PC-3 (cell line): Measurements from ENCODE around the gene CLIC5.

Experiments
- CTCF ChIP-seq: fragments of 300-600 bp; sonication (generic); conservative IDR thresholded peaks from 2 replicates; pipeline ENCODE4 v1.5.1; 2017; ENCODE audit warnings: antibody characterized with exemption, low read depth, mild to moderate bottlenecking, low read length
- EZH2 ChIP-seq: fragments of 300-600 bp; sonication (generic); IDR thresholded peaks from one replicate; pipeline ENCODE4 v1.6.1; 2017; ENCODE audit warnings: antibody characterized with exemption, mild to moderate bottlenecking, low read length; ENCODE audit not compliant: unreplicated experiment

DNA sequence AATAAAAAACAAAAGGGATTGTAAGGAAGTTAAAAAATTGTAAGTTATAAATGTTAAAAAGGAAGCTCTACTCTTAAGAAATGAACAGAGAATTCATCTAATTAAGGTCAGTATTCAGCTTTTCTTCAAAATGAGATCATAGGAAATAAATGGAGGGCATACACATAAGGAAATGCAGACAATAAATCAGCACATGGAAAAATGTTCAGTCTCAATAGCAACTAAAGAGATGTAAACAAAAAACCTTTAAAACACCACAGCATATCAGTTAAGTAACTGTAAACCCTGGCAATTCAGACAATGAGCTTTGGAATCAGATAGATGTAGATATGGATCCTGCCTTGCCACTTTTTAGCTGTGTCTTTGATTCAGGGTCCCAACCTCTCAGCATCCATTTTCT lies 24.0 kb upstream of the CLIC5 start:
- TF ChIP-seq CTCF (no peak), EZH2 (no peak)
